GM18505 (cell line): Measurements from ENCODE around the gene SPOCK2.

Experiments used
- ATAC-seq: cut with Tn5 transposase; IDR thresholded peaks from one replicate; pipeline ENCODE4 v1.9.1; 2021; ENCODE audit not compliant: unreplicated experiment
- POLR2A ChIP-seq: IDR thresholded peaks from 4 replicates; pipeline ENCODE4 v1.6.1; 2011; ENCODE audit warnings: borderline replicate concordance; ENCODE audit not compliant: insufficient read depth, insufficient read length; ENCODE audit errors: extremely low read depth

SPOCK2 gene

DNA sequence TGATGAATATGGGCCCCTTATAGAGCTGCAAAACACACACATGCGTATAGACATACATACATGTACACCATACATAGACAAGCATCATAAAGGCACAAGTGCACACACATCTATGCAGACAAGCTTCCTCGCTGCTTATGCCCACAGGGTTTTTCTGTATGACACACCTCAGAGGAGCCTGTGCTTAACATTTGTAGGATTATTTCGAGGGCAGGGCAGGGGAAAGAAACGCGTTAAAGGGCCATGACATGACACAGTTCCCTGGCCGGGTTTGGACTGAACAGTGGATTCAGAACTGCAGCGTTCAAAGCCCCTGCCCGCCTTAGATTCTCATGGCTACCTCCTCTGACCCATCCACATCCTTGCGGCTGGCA is 79.3 kb downstream of the SPOCK2 start:
- TF ChIP-seq POLR2A: no peak
- ATAC-seq: no peak
